SKM-1 (cell line): ENCODE measurements around the gene COL4A1.

Experiments
- DNase-seq: peaks from one replicate; lab custom pipeline; 2025; ENCODE audit not compliant: unreplicated experiment; lab: John Stamatoyannopoulos, UW

Gene COL4A1

GRCh38 chr13:110170020-110170790 is 136.8 kb downstream of the COL4A1 start:
- no peak for DNase-seq

- no peak for DNase-seq
These were observed 137.7 kb downstream of the COL4A1 start for GRCh38 chr13:110168999-110169933.

- DNase-seq, result no peak
These were observed 140.4 kb downstream of the COL4A1 start for GRCh38 chr13:110166598-110166997.

GRCh38 chr13:110164706-110165105 is 142.3 kb downstream of the COL4A1 start:
- DNase-seq, result no peak

- no peak for DNase-seq
These were observed 143.9 kb downstream of the COL4A1 start for GRCh38 chr13:110162866-110163658.

GRCh38 chr13:110162053-110162452 is 144.9 kb downstream of the COL4A1 start:
- DNase-seq, result no peak

GRCh38 chr13:110161112-110161882 is 145.7 kb downstream of the COL4A1 start:
- DNase-seq, result peak; percentile 88

- no peak for DNase-seq
These were observed 148.7 kb downstream of the COL4A1 start for GRCh38 chr13:110158226-110158625.

GRCh38 chr13:110157718-110158117 is 149.2 kb downstream of the COL4A1 start:
- DNase-seq, result no peak

- no peak for DNase-seq
These were observed 150.5 kb downstream of the COL4A1 start for GRCh38 chr13:110156301-110157049.

- no peak for DNase-seq
These were observed 151.9 kb downstream of the COL4A1 start for GRCh38 chr13:110155072-110155471.

- no peak for DNase-seq
These were observed 152.5 kb downstream of the COL4A1 start for GRCh38 chr13:110154410-110154933.

GRCh38 chr13:110152351-110152750 is 154.6 kb downstream of the COL4A1 start:
- no peak for DNase-seq

- DNase-seq, result no peak
These were observed 155.5 kb downstream of the COL4A1 start for GRCh38 chr13:110151462-110151861.

- DNase-seq, result no peak
These were observed 156.4 kb downstream of the COL4A1 start for GRCh38 chr13:110150384-110151101.

GRCh38 chr13:110149036-110149435 is 157.9 kb downstream of the COL4A1 start:
- DNase-seq, result no peak

GRCh38 chr13:110140099-110140498 is 166.9 kb downstream of the COL4A1 start:
- DNase-seq, result no peak

GRCh38 chr13:110138700-110139036 is 168.3 kb downstream of the COL4A1 start:
- DNase-seq, result no peak
